DND-41 (cell line): ENCODE results near the gene SOX6.

Source experiments
- ATAC-seq: fragments of 200-7000 bp; cut with Tn5 transposase; 3 replicates; pipeline ENCODE4 v1.9.1; 2021; ENCODE audit warnings: low read depth; ENCODE audit not compliant: insufficient read depth
- DNase-seq: peaks from one replicate; pipeline ENCODE4 v3.0.0-alpha.2; 2020
- H2AFZ ChIP-seq: 2 replicates; pipeline ENCODE4 v1.6.0; 2012; ENCODE audit warnings: low read depth, low read length
- H3K27ac ChIP-seq: 2 replicates; pipeline ENCODE4 v1.5.1; 2012; ENCODE audit warnings: low read length, inconsistent platforms
- H3K27me3 ChIP-seq: fragments of 200-600 bp; sonication (generic); 2 replicates; pipeline ENCODE4 v1.6.0; 2012; ENCODE audit warnings: low read length, mild to moderate bottlenecking, inconsistent platforms; ENCODE audit not compliant: insufficient read depth, poor library complexity
- H3K36me3 ChIP-seq: 2 replicates; pipeline ENCODE4 v1.5.1; 2012; ENCODE audit warnings: low read length, inconsistent platforms; ENCODE audit not compliant: insufficient read depth
- H3K4me1 ChIP-seq: 2 replicates; pipeline ENCODE4 v1.5.1; 2012; ENCODE audit warnings: mild to moderate bottlenecking, low read length; ENCODE audit not compliant: insufficient read depth
- H3K4me2 ChIP-seq: 2 replicates; pipeline ENCODE4 v1.6.0; 2012; ENCODE audit warnings: mild to moderate bottlenecking, moderate library complexity, low read length, inconsistent platforms; ENCODE audit not compliant: insufficient read depth
- H3K4me3 ChIP-seq, 2 experiments: fragments of 200-600 bp in 1 of 2; shearing (Covaris generic) in 1 of 2; 2 replicates each; pipeline ENCODE4 v1.5.1; 2012 to 2016; ENCODE audit warnings: inconsistent platforms in 2 of 2, low read length in 2 of 2, mild to moderate bottlenecking in 2 of 2, low read depth in 1 of 2, moderate library complexity in 1 of 2
- H3K79me2 ChIP-seq: 2 replicates; pipeline ENCODE4 v1.6.0; 2012; ENCODE audit warnings: low read length, inconsistent platforms; ENCODE audit not compliant: insufficient read depth
- H3K9ac ChIP-seq: 2 replicates; pipeline ENCODE4 v1.6.0; 2012; ENCODE audit warnings: low read depth, mild to moderate bottlenecking, inconsistent platforms, low read length, moderate library complexity
- H3K9me3 ChIP-seq: 2 replicates; pipeline ENCODE4 v1.5.1; 2012; ENCODE audit warnings: low read length, moderate library complexity, mild to moderate bottlenecking, inconsistent platforms; ENCODE audit not compliant: insufficient read depth, severe bottlenecking
- H4K20me1 ChIP-seq: 2 replicates; pipeline ENCODE4 v1.6.0; 2012; ENCODE audit warnings: low read length; ENCODE audit not compliant: insufficient read depth
- EZH2 ChIP-seq: IDR thresholded peaks from 3 replicates; pipeline ENCODE4 v1.6.1; 2012; ENCODE audit warnings: borderline replicate concordance, low read depth, mild to moderate bottlenecking, moderate library complexity, low read length, inconsistent platforms; ENCODE audit not compliant: severe bottlenecking
- TF ChIP-seq, protein P1 (sequence below): IDR thresholded peaks from 2 replicates; pipeline ENCODE4 v1.5.1; 2012; ENCODE audit warnings: borderline replicate concordance, low read length, moderate library complexity, mild to moderate bottlenecking; ENCODE audit not compliant: poor library complexity, severe bottlenecking; ENCODE audit errors: extremely low read depth

SOX6 gene

DNA sequence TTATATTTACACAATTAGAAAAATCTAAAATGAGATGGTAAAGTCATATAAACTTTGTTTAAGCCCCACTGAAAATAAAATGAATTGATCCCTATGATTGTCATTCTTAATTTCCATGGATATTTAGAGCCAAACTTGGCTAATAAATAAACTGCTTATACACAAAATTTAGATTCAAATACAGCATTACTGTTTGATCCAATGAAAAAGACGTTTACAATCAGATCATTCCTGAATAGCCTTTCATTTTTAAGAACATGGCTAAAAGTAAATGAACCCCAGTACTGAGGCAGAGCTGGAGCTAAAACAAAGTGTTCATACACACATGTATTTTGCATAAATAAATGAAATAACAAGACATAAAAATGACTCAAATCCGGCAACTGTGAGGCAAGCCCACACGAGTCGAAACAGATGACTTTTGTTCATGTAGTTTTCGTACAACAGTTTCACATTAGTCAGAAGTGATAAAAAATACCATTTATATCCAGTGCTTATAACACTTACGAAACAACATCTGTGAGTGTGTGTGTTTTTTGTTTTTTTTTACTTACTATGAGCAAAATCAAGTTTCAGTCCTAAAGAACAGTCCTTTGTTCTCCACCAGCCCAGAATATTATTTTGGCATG is 386.5 kb downstream of the SOX6 start:
- DNase-seq (no peak), ATAC-seq (no peak)
- no peak overlapping the region for H3K9ac ChIP-seq
- H4K20me1 ChIP-seq: no peaks in the 10 kb centered on the region
- H3K9me3 ChIP-seq: no peaks in the 10 kb centered on the region
- no peak for TF ChIP-seq EZH2
- TF ChIP-seq, protein P1, sequence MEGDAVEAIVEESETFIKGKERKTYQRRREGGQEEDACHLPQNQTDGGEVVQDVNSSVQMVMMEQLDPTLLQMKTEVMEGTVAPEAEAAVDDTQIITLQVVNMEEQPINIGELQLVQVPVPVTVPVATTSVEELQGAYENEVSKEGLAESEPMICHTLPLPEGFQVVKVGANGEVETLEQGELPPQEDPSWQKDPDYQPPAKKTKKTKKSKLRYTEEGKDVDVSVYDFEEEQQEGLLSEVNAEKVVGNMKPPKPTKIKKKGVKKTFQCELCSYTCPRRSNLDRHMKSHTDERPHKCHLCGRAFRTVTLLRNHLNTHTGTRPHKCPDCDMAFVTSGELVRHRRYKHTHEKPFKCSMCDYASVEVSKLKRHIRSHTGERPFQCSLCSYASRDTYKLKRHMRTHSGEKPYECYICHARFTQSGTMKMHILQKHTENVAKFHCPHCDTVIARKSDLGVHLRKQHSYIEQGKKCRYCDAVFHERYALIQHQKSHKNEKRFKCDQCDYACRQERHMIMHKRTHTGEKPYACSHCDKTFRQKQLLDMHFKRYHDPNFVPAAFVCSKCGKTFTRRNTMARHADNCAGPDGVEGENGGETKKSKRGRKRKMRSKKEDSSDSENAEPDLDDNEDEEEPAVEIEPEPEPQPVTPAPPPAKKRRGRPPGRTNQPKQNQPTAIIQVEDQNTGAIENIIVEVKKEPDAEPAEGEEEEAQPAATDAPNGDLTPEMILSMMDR: no peak
- no peak overlapping the region for H3K4me3 ChIP-seq
- no peaks in the 10 kb centered on the region for H3K36me3 ChIP-seq
- H3K4me1 ChIP-seq: no peaks in the 10 kb centered on the region
- no peak overlapping the region for H2AFZ ChIP-seq
- H3K4me2 ChIP-seq: no peak overlapping the region
- H3K27me3 ChIP-seq: no peaks in the 10 kb centered on the region
- no peak overlapping the region for H3K27ac ChIP-seq
- H3K79me2 ChIP-seq: no peaks in the 10 kb centered on the region

DNA sequence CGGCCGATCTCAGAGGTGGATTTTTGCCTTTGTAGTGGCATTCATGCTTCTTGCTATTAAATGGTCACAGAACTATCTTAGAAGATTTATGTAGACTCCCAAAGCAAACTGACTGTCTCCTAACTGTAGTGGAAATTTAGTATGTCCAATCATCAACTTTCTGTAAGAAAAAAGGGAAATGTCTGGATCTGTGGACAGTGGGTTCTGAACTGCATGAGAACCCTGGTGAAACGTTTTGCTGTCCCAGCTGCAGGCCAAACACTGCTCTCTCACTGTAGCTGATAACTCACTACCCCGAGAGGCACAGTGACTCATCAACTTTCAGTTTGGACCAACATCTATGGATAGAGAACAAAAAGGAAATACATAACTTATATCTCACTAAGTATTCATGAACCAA is 387.1 kb downstream of the SOX6 start:
- H3K9ac ChIP-seq: no peak overlapping the region
- ATAC-seq (peak; percentile 64), DNase-seq (peak; percentile 7)
- no peaks in the 10 kb centered on the region for H3K9me3 ChIP-seq
- H3K4me1 ChIP-seq: no peaks in the 10 kb centered on the region
- no peak overlapping the region for H3K4me3 ChIP-seq
- H4K20me1 ChIP-seq: no peaks in the 10 kb centered on the region
- no peak overlapping the region for H3K27ac ChIP-seq
- H3K4me2 ChIP-seq: no peak overlapping the region
- H3K79me2 ChIP-seq: no peaks in the 10 kb centered on the region
- H3K27me3 ChIP-seq: no peaks in the 10 kb centered on the region
- no peak overlapping the region for H2AFZ ChIP-seq
- TF ChIP-seq, protein P1: no peak
- no peaks in the 10 kb centered on the region for H3K36me3 ChIP-seq

GRCh38 chr11:15968461-15969130 is 387.8 kb downstream of the SOX6 start:
- H3K36me3 ChIP-seq: no peaks in the 10 kb centered on the region
- TF ChIP-seq, protein P1: no peak
- no peak for TF ChIP-seq EZH2
- H3K79me2 ChIP-seq: no peaks in the 10 kb centered on the region
- no peak overlapping the region for H3K4me2 ChIP-seq
- no peaks in the 10 kb centered on the region for H3K27me3 ChIP-seq
- DNase-seq: no peak
- H3K9ac ChIP-seq: no peak overlapping the region
- H3K4me1 ChIP-seq: no peaks in the 10 kb centered on the region
- no peak overlapping the region for H3K4me3 ChIP-seq
- H3K27ac ChIP-seq: no peak overlapping the region
- H4K20me1 ChIP-seq: no peaks in the 10 kb centered on the region
- H3K9me3 ChIP-seq: no peaks in the 10 kb centered on the region
- H2AFZ ChIP-seq: no peak overlapping the region
- no peak for ATAC-seq
